CD4-positive, alpha-beta T cell treated with Interleukin-15 for 1 hour (primary cell): ENCODE measurements around the gene PRM3.
A peak's percentile ranks its signal among the peaks of the same experiment; 100 is the strongest.
"Not testable (repeated sequence)": the region's sequence is repeated elsewhere in the genome, so short reads cannot be mapped to it uniquely, and the experiment has no call there.

Experiments
- DNase-seq: peaks from one replicate; pipeline ENCODE4 v3.0.0-alpha.2; 2020

Gene PRM3

GRCh38 chr16:11303405-11304138 lies 30.1 kb upstream of the PRM3 start:
- no peak for DNase-seq

- DNase-seq, result no peak
Measured at GRCh38 chr16:11302977-11303376, 29.5 kb upstream of the PRM3 start.

- no peak for DNase-seq
Measured at GRCh38 chr16:11301645-11302501, 28.4 kb upstream of the PRM3 start.

- DNase-seq, result no peak
Measured at GRCh38 chr16:11300560-11300892, 27.1 kb upstream of the PRM3 start.

- DNase-seq, result no peak
Measured at GRCh38 chr16:11299865-11300559, 26.6 kb upstream of the PRM3 start.

- DNase-seq, result not testable (repeated sequence)
Measured at GRCh38 chr16:11298950-11299547, 25.6 kb upstream of the PRM3 start.

- DNase-seq, result no peak
Measured at GRCh38 chr16:11298143-11298900, 24.9 kb upstream of the PRM3 start.

- DNase-seq, result peak; percentile 88
Measured at GRCh38 chr16:11297492-11298142, 24.2 kb upstream of the PRM3 start.

GRCh38 chr16:11296706-11297491 lies 23.5 kb upstream of the PRM3 start:
- DNase-seq, result no peak

- DNase-seq, result no peak
Measured at GRCh38 chr16:11296351-11296705, 22.9 kb upstream of the PRM3 start.

- no peak for DNase-seq
Measured at GRCh38 chr16:11295672-11296071, 22.2 kb upstream of the PRM3 start.

- DNase-seq, result no peak
Measured at GRCh38 chr16:11292076-11292748, 18.8 kb upstream of the PRM3 start.

- no peak for DNase-seq
Measured at GRCh38 chr16:11291091-11291703, 17.8 kb upstream of the PRM3 start.

GRCh38 chr16:11290102-11290893 lies 16.9 kb upstream of the PRM3 start:
- DNase-seq, result no peak

- DNase-seq, result not testable (repeated sequence)
Measured at GRCh38 chr16:11289696-11290095, 16.3 kb upstream of the PRM3 start.

GRCh38 chr16:11289202-11289601 lies 15.8 kb upstream of the PRM3 start:
- no peak for DNase-seq

- no peak for DNase-seq
Measured at GRCh38 chr16:11285842-11286241, 12.4 kb upstream of the PRM3 start.

- DNase-seq, result no peak
Measured at GRCh38 chr16:11283820-11284248, 10.4 kb upstream of the PRM3 start.
